HG03571 (cell line): ENCODE results near the gene TBCC.

Source experiments
- ATAC-seq: cut with Tn5 transposase; IDR thresholded peaks from one replicate; pipeline ENCODE4 v1.9.1; 2021; ENCODE audit not compliant: unreplicated experiment

TBCC gene

DNA sequence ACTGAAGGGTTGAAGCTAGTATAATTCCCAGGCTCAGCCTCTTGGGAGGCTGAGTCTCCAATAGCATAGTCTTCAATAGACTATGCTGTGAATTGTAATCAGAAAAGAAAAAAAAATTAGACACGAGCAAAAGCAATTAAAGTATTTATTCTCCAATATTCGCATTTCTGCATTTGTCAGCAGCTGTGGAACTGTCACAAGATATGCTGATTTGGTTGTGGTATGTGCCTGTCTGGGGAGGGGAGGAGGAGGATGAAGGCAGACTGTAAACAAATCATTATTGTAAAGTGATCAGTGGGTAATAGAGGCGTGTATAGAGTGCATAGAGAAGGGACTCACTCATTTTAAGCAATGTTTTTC is 25.8 kb upstream of the TBCC start:
- ATAC-seq: no peak

DNA sequence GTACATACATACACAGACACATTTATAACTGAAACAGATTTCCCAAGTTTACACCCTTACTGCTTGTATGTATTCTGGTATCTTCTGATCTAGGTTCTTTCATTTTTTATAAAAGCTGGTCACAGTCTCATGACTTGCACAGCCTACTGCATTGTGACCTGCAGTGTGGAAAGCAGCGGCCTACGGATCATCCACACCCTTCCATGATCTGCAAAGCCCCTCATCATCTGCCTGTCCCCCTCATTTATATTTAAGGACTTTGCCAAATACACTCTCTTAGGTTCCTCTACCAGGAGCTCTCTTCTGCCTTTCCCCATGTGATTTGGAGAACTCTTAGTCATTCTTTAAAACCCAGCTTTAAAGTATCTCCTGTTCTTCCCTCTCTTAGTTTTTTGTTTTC is 23.9 kb upstream of the TBCC start:
- no peak for ATAC-seq

DNA sequence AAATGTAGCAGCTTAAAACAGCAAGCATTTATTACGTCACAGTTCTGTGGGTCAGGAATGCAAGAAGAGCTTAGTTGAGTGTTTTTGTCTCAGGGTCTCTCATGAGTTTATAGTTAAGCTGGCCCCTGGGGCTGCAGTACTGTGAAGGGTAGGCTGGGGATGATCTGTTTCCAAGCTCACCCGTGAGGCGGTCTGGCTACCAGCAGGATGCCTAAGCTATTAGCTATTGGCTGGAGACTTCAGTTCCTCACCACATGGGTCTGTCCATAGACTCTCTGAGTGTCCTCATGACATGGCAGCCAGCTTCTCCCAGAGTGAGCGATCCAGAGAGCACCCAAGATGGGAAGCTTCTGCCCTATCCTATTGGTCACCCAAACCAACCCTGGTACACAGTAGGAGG is 23.1 kb upstream of the TBCC start:
- no peak for ATAC-seq

DNA sequence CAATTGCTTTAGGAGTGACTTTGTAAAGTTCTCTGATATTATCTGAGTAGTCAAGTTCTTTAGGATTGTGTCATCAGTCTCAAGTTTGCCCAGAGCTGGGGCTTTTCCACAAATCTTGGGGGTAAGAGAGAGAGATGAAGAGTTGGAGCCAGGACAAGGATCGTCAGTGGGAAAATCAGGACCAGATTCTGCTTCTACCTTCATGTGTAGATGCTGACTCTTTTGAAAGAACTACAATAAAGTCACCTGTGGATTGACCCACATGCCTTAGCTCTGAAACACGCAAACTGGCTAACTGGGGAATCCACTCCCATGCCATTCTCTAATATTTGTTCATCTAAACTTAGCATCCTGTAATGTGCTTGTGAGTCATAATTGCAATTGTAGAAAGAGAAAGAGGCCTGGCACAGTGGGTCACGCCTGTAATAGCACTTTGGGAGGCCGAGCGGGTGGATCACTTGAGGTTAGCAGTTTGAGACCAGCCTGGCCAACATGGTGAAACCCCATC is 20.3 kb upstream of the TBCC start:
- no peak for ATAC-seq

DNA sequence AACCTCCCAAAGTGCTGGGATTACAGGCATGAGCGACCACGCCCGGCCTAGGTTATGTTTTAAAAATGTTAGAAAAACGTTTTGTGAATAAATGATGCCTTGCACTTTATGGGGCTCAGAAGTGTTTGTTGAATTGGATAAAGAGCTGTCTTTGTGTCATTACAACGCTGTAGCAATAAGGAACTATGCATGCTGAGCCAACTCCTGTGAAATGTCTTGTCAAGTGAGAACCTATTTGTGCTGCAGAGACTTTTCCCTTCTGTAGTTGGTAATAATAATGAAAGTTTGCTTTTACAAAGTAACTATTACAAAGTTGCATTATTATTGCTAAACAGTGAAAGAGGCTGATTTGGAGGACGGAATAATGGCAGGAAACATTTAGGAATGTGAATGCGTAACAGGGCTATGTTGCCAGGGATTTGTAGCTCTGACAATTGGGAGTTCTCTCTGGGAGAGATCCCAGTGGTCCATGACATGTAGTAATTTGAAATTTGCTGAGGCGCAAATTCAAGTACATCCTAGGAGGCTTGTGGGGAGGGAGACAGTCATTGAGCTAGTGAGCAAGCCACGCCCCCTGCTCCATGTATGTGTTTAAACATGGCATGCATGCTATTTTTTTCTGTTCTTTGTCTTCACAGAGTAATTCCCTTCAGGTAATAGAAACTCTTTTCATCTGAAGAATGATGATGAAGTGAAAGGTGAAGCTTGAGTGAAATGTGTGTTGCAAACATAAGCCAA is 19.2 kb upstream of the TBCC start:
- no peak for ATAC-seq

DNA sequence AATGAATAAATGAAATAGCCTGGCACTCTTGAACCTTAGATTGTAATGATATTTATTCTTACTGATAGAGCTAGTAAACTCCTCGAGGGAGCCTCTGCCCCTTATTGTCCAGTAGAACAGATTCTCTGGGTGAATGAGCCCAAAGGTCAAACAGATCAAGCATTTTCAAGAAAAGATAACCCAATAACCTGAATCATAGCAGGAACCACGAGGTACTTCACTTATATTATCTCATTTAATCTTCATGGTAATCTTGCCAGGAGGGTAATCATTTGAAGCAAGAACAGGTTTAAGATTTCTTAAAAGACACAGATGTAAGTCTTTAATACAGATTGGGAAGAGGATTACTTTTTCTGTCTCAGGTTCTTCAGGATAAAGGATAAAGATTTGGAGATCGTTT is 17.0 kb upstream of the TBCC start:
- ATAC-seq: no peak

DNA sequence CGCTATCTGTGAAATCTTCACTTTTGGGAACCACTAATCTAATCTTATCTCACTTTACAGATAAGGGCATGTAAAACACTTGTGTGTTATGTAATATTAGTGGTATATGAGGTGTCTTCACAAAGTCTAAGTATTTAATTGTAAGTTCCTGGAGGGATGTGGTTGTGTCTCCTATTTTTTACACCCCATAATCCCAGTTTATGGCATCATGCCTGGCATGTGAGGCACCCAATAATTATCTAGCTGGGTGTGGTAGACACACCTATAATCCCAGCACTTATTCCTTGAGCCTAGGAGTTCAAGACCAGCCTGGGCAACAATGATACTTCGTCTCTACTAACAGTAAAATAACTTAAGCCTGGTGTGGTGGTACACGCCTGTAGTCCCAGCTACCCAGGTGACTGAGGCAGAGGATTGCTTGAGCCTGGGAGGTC is 16.5 kb upstream of the TBCC start:
- ATAC-seq: no peak

DNA sequence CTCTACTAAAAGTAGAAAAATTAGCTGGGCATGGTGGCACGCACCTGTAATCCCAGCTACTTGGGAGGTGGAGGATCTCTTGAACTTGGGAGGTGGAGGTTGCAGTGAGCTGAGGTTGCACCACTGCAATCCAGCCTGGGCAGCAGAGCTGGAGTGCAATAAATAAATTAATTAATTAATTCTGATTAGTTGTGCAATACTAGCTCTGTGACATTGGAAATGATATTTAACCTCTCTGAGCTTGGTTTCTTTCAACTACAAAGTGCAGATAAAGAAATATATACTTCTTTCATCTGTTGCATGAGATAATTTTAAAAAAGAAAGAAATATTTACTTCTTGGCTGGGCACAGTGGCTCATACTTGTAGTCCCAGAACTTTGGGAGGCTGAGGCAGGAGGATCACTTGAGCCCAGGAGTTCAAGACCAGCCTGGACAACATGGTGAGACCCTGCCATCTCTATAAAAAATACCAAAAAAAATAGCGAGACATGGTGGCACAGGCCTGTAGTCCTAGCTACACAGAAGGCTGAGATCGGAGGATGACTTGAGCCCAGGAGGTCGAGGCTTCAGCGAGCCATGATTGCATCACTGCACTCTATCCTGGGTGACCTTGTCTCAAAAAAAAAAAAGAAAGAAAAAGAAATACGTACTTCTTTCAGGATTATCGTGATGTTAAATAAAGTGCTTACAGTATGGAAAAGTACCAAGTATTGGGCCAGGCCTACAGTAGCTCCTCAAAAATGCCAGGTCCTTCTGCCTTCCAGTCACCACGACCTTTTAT is 15.6 kb upstream of the TBCC start:
- no peak for ATAC-seq

DNA sequence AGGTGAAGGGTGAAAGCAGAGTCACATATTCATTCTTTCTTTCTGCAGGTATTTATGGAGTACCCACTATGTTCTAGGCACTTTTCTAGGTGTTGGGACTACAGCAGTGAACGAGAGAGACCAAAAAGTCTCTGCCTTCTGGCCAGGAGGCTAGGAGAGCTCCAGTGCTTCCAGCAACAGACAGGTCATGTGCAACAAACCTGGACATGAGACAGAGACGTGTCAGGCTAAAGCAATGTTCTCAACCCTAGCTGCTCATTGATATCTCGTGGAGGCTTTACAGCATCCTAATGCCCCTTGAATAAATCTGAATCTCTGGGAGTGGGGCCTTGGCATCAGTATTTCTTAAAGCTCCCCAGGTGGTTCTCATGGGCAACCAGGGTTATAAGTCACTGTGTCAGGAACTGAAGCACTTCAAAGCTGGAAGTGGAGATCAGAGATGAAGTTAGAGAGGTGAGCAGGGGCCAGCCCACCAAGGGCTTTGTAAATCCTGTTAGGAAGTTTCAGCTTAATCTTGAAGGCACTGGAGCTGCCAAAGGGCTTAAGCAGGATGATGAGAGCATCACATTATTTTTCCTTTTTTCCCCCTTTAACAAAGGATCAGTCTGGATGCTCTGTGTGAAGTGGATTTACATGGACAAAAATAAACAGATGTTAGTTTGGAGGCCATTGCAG is 13.0 kb upstream of the TBCC start:
- ATAC-seq: no peak

DNA sequence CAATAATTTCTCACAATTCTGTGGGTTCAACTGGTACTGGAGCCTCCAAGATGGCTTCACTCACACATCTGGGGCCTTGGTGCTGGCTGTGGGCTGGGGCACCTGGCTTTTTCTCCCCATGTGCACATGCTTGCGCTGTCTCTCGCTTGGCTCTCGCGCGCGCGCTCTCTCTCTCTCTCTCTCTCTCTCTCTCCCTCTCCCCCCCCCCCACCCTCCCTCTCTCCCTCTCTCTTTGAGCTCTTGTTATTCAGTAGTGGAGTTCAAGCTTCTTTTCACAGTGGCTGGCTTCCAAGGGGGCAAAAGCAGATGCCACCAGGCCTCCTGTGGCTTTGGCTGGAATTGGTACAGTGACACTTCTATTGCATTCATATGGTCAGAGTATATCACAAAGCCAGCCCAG is 10.8 kb upstream of the TBCC start:
- ATAC-seq: no peak

DNA sequence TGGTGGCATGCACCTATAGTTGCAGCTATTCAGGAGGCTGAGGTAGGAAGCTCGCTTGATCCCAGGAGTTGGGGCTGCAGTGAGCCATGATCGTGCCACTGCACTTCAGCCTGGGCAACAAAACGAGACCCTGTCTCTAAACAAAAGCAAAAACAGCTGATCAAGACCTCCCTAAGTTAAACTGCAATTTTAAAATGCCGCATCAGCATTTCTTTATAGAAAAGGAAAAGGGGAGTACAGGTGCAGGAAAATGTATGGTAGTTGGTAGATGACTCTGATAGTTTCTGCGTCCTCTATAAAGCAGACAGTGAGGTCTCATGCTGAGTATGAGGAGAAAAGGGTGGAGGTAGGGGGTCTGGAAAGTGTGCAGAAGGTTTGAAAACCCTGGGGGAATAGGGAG is 8.9 kb upstream of the TBCC start:
- no peak for ATAC-seq

DNA sequence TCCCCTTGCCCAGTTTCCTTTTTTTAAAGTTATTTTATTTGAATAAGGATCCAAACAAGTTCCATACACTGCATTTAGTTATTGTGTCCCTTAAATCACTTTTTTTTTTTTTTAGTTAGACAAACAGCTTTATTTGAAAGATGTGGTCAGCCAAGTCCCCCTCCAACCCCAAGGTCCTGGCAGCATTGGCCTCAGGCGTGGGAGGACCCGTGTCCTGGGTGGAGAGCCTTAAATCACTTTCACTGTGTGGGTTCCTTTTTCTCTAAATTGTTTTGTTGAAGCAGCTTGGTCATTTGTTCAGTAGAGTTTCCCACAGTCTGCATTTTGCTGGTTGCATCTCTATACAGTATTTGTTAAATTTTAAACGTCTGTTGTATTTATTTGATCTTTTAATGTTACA is 5.2 kb upstream of the TBCC start:
- no peak for ATAC-seq

DNA sequence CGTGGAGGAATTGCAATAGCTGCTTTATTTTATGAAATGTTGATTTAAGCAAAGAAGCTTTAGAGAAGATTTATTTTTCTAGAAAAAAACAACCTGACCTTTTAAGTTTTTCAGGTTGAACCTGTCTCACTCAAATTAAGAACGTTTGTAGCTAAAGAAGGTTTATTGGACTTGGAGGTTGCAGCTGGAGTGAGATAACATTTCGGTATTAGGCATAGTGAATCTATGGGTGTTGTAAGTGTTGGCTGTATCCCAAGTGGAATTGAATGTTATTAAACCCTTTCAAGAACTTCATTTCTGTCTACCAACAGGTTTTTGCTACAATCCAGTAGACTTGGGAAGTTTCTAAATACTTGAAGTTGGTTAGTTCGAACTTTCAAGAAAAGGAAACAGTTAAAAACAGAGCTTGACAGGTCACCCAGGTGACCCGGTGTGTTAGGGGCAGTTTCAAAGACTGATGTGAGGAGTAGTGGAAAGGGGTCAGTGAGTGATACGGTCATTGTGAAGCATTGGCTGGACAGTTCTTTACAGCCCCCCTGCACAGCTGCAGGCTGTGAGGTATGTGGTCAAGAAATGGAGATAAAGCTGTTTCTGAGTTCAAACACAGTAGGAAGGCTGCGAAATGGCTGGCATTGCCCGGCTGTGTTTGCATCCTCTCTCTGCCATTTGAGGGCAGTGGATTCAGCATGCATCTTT is 2.4 kb upstream of the TBCC start:
- ATAC-seq: no peak

DNA sequence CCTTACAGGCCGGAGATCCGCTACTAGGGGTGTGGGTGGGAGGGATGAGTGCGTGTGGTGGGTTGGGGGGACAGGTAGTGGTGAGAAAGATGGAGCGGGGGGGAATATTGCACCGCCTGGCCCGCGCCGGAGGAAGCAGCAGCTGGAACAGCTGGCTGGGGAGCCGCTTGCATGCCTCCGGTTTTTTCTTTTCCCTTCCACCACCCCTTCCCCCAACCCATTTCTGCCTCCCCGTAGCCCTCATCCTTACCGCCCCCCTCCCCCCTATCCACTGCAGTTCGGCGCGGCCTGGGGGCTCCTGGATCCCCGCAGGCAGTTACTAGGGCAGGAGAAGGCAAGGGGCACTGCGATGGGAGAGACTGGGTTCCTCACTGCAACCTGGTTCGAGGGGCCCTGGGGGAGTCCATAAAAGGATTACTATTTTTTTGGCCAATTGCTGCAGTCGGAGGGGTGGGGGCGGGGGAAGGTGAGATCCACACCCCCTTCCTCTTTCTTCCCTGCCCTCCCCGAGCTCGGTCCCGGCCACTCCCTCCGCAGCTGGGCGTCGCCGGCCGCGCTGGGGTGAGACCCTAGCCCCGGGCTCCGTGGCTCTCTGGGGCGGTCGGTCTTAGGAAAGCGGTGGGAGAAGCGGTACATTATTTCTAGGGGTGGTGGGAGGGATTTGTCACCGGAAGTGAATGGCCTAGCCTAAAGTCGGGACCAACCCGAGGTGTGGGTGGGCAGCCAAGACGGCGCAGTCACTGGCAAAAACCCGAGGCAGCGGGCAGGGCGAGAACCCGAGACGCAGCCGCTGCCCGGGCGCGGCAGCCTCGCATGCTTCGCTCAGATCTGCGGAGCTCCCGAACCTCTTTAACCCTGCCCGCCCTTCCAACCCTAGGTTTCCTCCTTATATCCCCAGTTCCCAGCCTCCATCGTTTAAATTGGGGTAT is 824 bp upstream of the TBCC start:
- ATAC-seq: peak; percentile 52

DNA sequence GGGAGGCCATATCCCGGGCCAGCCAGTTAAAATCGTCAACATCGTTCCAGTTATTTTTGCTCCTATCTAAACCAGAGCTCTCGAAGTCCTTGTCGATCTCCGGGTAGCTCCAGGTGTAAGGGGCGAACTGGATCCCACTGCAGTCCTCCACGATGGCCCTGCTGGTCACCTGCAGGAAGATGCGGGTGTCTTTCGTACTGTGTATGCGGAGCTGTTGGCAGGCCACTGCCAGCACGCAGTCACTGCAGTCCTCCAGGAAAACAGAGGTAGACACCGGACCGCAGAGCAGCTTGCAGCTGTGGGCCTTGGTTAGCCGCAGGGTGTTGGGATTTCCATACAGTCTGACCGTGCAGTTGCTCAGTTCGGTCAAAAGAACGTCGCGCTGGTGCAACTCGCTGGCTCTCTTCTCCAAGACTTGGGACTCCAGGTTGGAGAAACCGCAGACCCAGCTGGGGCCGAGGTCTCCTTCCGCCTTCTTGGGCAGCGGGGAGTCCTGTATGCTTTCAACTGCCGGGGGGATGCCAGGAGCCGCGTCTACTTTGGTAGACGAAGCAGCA is 742 bp downstream of the TBCC start:
- no peak for ATAC-seq

DNA sequence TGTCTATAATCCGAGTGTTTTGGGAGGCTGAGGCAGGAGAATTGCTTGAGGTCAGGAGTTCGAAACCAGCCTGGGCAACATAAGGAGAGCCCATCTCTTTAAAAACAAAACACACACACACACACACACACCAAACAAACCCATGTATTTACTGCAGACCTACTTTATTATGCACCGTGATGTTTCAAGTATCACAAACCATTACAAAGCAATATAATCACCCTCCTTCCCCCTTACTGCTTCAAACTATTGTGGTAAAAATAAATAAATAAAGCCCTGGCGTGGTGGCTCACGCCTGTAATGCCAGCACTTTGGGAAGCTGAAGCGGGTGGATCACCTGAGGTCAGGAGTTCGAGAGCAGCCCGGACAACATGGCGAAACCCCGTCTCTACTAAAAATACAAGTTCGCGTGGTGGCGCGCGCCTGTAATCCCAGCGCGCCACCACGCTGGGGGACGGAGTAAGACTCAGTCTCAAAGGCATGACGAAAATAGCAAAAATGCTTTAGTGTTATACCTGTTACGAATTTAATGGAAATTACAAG is 1.5 kb downstream of the TBCC start:
- no peak for ATAC-seq

DNA sequence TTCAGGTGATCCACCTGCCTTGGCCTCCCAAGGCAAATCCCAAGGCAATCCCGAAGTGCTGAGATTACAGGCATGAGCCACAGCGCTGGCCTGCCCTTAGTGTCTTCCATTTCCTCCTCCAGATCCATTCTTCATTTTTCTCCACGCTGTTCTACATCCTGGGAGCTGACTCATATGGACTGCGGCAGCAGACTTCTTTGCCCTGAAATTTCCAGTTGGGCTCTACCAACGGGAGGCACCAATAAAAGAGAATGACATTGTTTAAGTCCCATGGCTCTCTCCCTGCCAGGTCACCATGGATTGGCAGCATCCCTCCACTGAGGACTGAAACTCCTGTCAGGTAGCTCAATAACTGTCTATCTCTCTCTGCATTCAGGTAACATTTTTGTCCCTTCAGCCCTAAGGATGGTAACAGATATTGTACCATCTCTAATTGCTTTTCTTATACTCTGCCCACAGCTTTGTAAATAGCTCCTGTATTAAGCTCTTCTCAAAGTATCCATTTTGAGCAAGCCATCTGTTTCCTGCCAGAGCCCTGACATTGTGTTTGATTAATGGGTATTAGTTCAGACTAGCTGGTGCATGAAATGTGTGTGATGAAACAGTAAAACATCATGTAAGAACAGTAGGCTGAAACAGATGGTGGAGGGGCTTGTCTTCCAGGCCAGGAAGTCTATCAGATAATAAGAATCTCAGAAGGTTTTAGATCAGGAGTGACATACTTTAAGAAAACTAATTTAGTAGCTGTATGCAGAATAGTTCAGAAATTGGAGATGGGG is 3.6 kb downstream of the TBCC start:
- no peak for ATAC-seq

DNA sequence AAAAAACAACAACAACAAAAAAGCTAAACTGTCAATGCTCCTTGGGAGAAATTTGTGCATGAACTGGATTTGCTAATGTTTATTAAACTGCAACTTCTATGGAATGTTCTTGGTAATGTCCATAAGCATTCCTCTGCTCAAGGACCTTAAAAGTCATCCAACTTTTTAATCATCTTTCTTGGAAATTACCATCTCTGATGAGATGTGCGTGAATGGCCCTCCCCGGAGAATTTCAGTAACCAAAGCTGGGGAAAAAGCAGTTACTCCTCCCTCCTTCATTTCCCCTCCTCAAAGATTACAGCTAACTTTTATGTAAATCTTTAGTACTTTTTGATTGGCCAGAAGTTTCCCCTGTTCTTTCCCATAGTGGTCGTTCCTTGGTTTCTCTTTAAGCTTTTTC is 5.2 kb downstream of the TBCC start:
- no peak for ATAC-seq

DNA sequence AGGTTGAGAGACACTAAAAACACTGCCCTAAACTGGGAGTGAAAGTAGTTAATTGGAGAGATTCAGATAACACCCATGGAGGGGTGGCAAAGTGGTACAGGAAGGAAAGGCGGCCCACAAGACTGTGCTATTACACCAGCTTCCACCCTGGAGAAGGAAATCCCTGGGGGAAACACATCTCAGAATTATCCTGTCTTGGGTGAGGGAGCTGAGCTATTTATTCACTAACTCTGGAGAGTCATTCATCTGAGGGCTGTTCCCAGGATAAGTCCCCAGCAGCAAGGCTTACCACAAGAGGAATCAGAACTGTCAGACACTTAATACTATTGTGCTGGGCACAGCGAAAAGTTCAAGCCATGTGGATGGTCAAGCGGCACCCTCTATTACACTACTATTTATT is 9.9 kb downstream of the TBCC start:
- no peak for ATAC-seq
